Left lobe of liver (tissue), 2 donors: ENCODE measurements around the gene ERFL. TPM values are rescaled to one million over a fixed set of nuclear protein-coding genes. Genes with fewer than 3 reads are reported as not detected.
A peak's percentile ranks its signal among the peaks of the same experiment; 100 is the strongest.

Experiments used
- ATAC-seq: fragments of 200-7000 bp; cut with Tn5 transposase; one replicate; pipeline ENCODE4 v1.9.1; 2020; ENCODE audit warnings: mild to moderate bottlenecking, moderate library complexity
- DNase-seq: peaks from one replicate; pipeline ENCODE4 v3.0.0-alpha.2; 2020; ENCODE audit warnings: low spot score
- total RNA-seq: library from RNA; stranded (reverse); gene quantifications from one replicate; pipeline ENCODE4 v1.2.1, GENCODE V29; 2021
- donor health status: DM: no; HTN: no; CAD: no; lungs with moderate emphysema.
- donor health status: DM: no; HTN: yes; CAD: no.

The ERFL gene
- total RNA-seq, 1 donor from 2014 or later, result not detected

DNA sequence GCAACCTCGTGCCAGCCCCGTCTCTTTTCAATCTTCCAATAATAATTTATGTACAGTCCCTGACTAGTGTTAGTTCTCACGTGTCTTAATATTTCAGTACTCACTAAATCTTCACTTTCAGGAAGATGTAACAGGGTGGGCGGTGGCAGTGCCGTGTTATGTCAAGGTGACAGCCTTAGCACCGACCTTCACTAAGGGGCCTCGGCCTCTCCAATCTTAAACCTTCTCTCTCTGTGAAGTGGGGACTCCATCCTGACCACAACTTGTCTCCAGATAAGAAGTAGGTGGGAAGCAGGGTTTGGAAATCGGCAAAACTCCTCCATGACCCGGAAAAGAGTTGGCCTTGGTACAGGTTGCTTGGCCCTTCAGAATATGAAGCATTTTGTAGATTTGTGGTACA lies 66.4 kb downstream of the ERFL start:
- no peak for ATAC-seq
- DNase-seq, result no peak

DNA sequence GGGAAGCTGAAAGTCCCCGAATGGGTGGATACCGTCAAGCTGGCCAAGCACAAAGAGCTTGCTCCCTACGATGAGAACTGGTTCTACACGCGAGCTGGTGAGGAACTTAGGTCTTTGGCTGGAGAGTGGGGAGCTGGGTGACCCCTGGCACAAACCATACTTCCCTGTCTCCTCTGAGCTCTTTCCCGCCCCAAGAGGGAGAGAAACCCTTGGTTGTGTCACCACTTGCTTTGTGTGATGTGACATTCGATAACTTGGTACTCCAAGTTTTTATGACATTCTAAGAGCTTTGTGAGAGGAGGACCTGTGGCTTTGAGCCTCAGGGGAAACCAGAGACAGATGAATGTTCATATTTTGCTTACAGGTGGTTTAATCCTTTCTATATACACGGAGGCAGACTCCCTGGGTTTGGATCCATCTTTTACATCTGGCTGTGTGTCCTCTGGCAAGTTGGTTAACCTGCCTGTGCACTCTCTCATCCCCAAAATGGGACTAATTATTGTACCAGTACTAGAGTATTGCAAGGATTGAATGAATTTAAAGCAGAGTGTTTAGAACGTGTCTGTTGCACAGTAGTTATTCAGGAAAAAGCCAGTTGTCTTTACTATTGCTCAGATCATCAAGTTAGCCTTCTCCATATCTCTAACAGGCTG lies 67.0 kb downstream of the ERFL start:
- DNase-seq (no peak), ATAC-seq (no peak)

DNA sequence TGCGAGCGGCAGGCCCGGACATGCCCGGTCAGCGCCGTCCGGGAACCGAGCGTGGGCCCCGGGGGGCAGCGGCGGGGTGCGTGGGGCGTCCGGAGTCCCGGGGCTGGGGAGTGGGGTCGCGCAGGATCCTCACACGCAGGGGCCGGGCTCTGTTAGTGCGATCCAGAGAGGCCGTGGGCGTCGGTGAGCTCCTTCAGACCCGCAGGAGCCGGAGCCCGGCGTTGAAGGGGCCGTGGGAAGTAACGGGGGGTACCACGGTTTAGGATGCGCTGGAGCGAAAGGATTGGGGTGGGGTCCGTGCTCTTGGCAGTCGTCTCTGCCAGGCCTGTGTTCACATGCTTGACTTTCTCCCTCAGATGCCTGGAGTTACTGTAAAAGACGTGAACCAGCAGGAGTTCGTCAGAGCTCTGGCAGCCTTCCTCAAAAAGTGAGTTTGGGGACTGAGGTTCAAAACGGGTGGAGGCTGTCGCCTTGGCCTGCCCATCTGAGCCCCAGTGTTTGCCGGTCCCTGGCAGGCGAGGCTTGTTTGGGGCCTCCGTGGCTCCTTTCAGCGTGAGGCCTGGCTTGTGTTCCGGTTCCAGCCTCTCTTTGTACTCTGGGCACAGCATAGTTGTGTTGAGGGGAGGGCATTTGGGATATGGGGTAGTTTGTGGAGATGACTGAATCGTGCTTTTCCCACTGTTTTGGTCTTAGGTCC lies 67.7 kb downstream of the ERFL start:
- no peak for ATAC-seq

DNA sequence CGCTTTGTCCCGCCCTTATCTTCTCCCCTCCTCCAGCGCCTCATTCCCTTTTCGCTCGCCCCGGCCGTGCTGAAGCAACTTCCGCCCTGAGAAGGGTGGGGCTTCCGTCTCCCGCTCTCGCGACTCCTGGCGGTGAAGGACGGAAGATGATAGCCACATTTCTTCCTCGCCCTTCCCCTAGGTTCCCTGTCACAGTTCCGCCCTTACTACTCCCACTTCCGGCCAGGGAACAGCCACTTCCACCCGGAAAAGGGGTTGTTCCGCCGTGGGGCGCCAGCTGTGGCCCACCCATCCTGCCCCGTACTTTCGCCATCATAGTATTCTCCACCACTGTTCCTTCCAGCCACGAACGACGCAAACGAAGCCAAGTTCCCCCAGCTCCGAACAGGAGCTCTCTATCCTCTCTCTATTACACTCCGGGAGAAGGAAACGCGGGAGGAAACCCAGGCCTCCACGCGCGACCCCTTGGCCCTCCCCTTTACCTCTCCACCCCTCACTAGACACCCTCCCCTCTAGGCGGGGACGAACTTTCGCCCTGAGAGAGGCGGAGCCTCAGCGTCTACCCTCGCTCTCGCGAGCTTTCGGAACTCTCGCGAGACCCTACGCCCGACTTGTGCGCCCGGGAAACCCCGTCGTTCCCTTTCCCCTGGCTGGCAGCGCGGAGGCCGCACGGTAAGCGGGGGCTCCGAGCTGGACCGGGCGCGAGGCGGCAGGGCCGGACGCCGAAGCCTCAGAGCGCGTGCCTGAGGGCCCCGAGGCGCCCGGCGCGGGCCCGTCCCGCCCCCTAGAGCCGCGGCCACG lies 68.4 kb downstream of the ERFL start, which contains the start of gene RPS19:
Gene RPS19, plus strand, starts transcription at position 638 of the 801 bp plus-strand sequence. CDS start 520 bp downstream, outside the sequence.
- peak; percentile 99 for DNase-seq
- ATAC-seq, result peak; percentile 91

More for the DNA sequence above, 67.7 kb downstream of the ERFL start:
- no peak for DNase-seq

DNA sequence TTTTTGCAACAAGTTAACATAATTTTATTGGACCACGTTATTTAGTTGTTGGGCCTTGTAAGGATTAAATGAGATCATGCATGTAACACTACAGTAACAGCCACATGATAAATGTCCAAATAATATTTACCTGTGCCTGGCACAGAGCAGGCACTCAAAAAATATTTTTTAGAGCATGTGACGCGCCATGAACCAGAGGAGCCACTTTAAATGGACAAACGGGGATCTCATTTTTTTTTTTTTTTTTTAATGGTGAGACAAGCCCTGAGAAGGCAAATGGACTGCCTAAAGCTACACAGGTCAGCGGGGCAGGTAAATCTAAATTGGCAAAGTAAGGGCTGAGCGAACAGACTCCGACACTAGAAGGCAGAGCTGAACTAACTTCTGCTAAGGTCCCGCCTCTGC lies 69.0 kb downstream of the ERFL start:
- ATAC-seq, result no peak
- no peak for DNase-seq

Other genes starting within 250 kb of the ERFL start
- gene CEACAM7, start 240.2 kb downstream of the ERFL start, total RNA-seq, result not detected
- 0.81 TPM for gene CEACAM5, start 219.8 kb downstream of the ERFL start, total RNA-seq
- gene CEACAM6, start 172.9 kb downstream of the ERFL start, total RNA-seq, result 0.58 TPM
- gene CEACAM3, start 131.9 kb downstream of the ERFL start, total RNA-seq, result 0.35 TPM
- gene LYPD4, start 83.8 kb downstream of the ERFL start, total RNA-seq, result not detected
- not detected for gene DMRTC2, start 83.4 kb downstream of the ERFL start, total RNA-seq
- gene RPS19, start 68.2 kb downstream of the ERFL start, total RNA-seq, result 519 TPM
- 0.55 TPM for gene CD79A, start 51.2 kb downstream of the ERFL start, total RNA-seq
- 37.4 TPM for gene ARHGEF1, start 45.3 kb downstream of the ERFL start, total RNA-seq
- gene RABAC1, start 30.9 kb upstream of the ERFL start, total RNA-seq, result 106 TPM
- gene ATP1A3, start 65.8 kb upstream of the ERFL start, total RNA-seq, result 0.10 TPM
- gene GRIK5, start 141.8 kb upstream of the ERFL start, total RNA-seq, result 0.25 TPM
- gene ZNF574, start 147.7 kb upstream of the ERFL start, total RNA-seq, result 5.4 TPM
- gene POU2F2, start 204.0 kb upstream of the ERFL start, total RNA-seq, result 0.83 TPM